HEK293 (cell line): ENCODE results near the gene TNS1.

ENCODE experiments used
- CTCF ChIA-PET: fragments of 350-600 bp; formaldehyde crosslinking; extraction: SDS; loops from one replicate; lab custom pipeline; 2021; ENCODE audit warnings: antibody characterized with exemption; lab: Yijun Ruan, JAX
- POLR2A ChIA-PET: fragments of 300-600 bp; formaldehyde crosslinking; extraction: SDS; loops from one replicate; lab custom pipeline; 2020; ENCODE audit warnings: antibody characterized with exemption, inconsistent platforms; lab: Yijun Ruan, JAX
- H3K27ac ChIP-seq: fragments of 200-500 bp; sonication (Bioruptor generic); 2 replicates; pipeline ENCODE4 v1.5.1; 2014; ENCODE audit warnings: low read depth, low read length, control low read depth, inconsistent platforms; ENCODE audit errors: extremely low read depth
- H3K36me3 ChIP-seq, 2 experiments: fragments of 200-500 bp in 1 of 2; sonication (Bioruptor generic) in 1 of 2; 1 replicate in 1 of 2; 2 replicates in 1 of 2; pipeline ENCODE4 v1.5.1; 2014 to 2017; ENCODE audit warnings: inconsistent platforms in 2 of 2, low read length in 2 of 2; ENCODE audit not compliant: control insufficient read depth in 2 of 2, insufficient read depth in 1 of 2
- H3K4me1 ChIP-seq: fragments of 200-500 bp; sonication (Bioruptor generic); 2 replicates; pipeline ENCODE4 v1.5.1; 2014; ENCODE audit warnings: mild to moderate bottlenecking, low read length, inconsistent platforms; ENCODE audit not compliant: control insufficient read depth, insufficient read depth
- H3K4me3 ChIP-seq: 2 replicates; pipeline ENCODE4 v1.5.1; 2011; ENCODE audit warnings: low read depth, mild to moderate bottlenecking, control low read depth, low read length, moderate library complexity
- H3K9me3 ChIP-seq: fragments of 200-500 bp; sonication (Bioruptor generic); 2 replicates; pipeline ENCODE4 v1.5.1; 2014; ENCODE audit warnings: low read depth, low read length, inconsistent platforms; ENCODE audit not compliant: control insufficient read depth, insufficient read depth
- SP2 ChIP-seq: fragments of 450-650 bp; formaldehyde crosslinking; IDR thresholded peaks from 2 replicates; pipeline ENCODE4 v1.5.1; 2016; ENCODE audit warnings: missing biosample characterization, missing genetic modification characterization
- TRIM28 ChIP-seq: IDR thresholded peaks from 2 replicates; pipeline ENCODE4 v1.6.1; 2011; ENCODE audit warnings: low read length, control low read depth, borderline replicate concordance
- ZBTB48 ChIP-seq: fragments of 450-650 bp; formaldehyde crosslinking; IDR thresholded peaks from 2 replicates; pipeline ENCODE4 v1.5.1; 2016; ENCODE audit warnings: missing biosample characterization, missing genetic modification characterization
- ZBTB8A ChIP-seq: fragments of 450-650 bp; formaldehyde crosslinking; IDR thresholded peaks from 2 replicates; pipeline ENCODE4 v1.5.1; 2016; ENCODE audit warnings: missing biosample characterization, missing genetic modification characterization
- ZFP41 ChIP-seq: fragments of 450-650 bp; formaldehyde crosslinking; IDR thresholded peaks from 2 replicates; pipeline ENCODE4 v1.5.1; 2016; ENCODE audit warnings: missing biosample characterization, missing genetic modification characterization, borderline replicate concordance
- ZNF138 ChIP-seq: fragments of 450-650 bp; formaldehyde crosslinking; IDR thresholded peaks from 2 replicates; pipeline ENCODE4 v1.5.1; 2016; ENCODE audit warnings: missing biosample characterization, missing genetic modification characterization, borderline replicate concordance
- ZNF140 ChIP-seq: fragments of 450-650 bp; formaldehyde crosslinking; IDR thresholded peaks from 2 replicates; pipeline ENCODE4 v1.5.1; 2016; ENCODE audit warnings: missing biosample characterization, missing genetic modification characterization
- ZNF169 ChIP-seq: fragments of 450-650 bp; formaldehyde crosslinking; IDR thresholded peaks from 2 replicates; pipeline ENCODE4 v1.5.1; 2016; ENCODE audit warnings: missing biosample characterization, missing genetic modification characterization
- ZNF19 ChIP-seq: fragments of 450-650 bp; formaldehyde crosslinking; IDR thresholded peaks from 2 replicates; pipeline ENCODE4; 2016; ENCODE audit warnings: missing biosample characterization, missing genetic modification characterization, low read depth
- ZNF302 ChIP-seq: fragments of 450-650 bp; formaldehyde crosslinking; IDR thresholded peaks from 2 replicates; pipeline ENCODE4 v1.5.1; 2016; ENCODE audit warnings: missing biosample characterization, missing genetic modification characterization, low read depth
- ZNF335 ChIP-seq: fragments of 450-650 bp; formaldehyde crosslinking; conservative IDR thresholded peaks from 2 replicates; pipeline ENCODE4 v1.5.1; 2016; ENCODE audit warnings: missing biosample characterization, missing genetic modification characterization
- ZNF404 ChIP-seq: fragments of 450-650 bp; formaldehyde crosslinking; IDR thresholded peaks from 2 replicates; pipeline ENCODE4 v1.5.1; 2017; ENCODE audit warnings: missing biosample characterization, missing genetic modification characterization
- ZNF426 ChIP-seq: fragments of 450-650 bp; formaldehyde crosslinking; IDR thresholded peaks from 2 replicates; pipeline ENCODE4 v1.5.1; 2017; ENCODE audit warnings: missing biosample characterization, missing genetic modification characterization, mild to moderate bottlenecking, inconsistent platforms, moderate library complexity
- ZNF48 ChIP-seq: fragments of 450-650 bp; formaldehyde crosslinking; IDR thresholded peaks from 2 replicates; pipeline ENCODE4 v1.5.1; 2016; ENCODE audit warnings: missing biosample characterization, missing genetic modification characterization
- ZNF549 ChIP-seq: fragments of 450-650 bp; IDR thresholded peaks from 2 replicates; pipeline ENCODE4 v1.5.1; 2018; ENCODE audit warnings: missing biosample characterization, missing genetic modification characterization, mild to moderate bottlenecking, inconsistent platforms, moderate library complexity
- ZNF561 ChIP-seq: fragments of 450-650 bp; IDR thresholded peaks from 2 replicates; pipeline ENCODE4 v1.5.1; 2018; ENCODE audit warnings: missing biosample characterization, missing genetic modification characterization, borderline replicate concordance
- ZNF571 ChIP-seq: fragments of 450-650 bp; formaldehyde crosslinking; IDR thresholded peaks from 2 replicates; pipeline ENCODE4 v1.5.0; 2017; ENCODE audit warnings: missing biosample characterization, missing genetic modification characterization
- ZNF596 ChIP-seq: fragments of 450-650 bp; IDR thresholded peaks from 2 replicates; pipeline ENCODE4 v1.5.0; 2018; ENCODE audit warnings: missing biosample characterization, mild to moderate bottlenecking, missing genetic modification characterization, moderate library complexity
- ZNF664 ChIP-seq: fragments of 450-650 bp; formaldehyde crosslinking; IDR thresholded peaks from 2 replicates; pipeline ENCODE4 v1.5.1; 2016; ENCODE audit warnings: missing biosample characterization, missing genetic modification characterization
- ZNF76 ChIP-seq: fragments of 450-650 bp; formaldehyde crosslinking; IDR thresholded peaks from 2 replicates; pipeline ENCODE4; 2016; ENCODE audit warnings: low read depth, missing biosample characterization, missing genetic modification characterization, borderline replicate concordance
- TF ChIP-seq, protein P1 (sequence below): fragments of 450-650 bp; formaldehyde crosslinking; IDR thresholded peaks from 2 replicates; pipeline ENCODE4 v1.5.1; 2017; ENCODE audit warnings: missing biosample characterization, mild to moderate bottlenecking, missing genetic modification characterization, moderate library complexity
- TF ChIP-seq, protein P2 (sequence below): fragments of 450-650 bp; formaldehyde crosslinking; IDR thresholded peaks from 2 replicates; pipeline ENCODE4 v1.5.1; 2016; ENCODE audit warnings: missing biosample characterization, missing genetic modification characterization
- TF ChIP-seq, protein P3 (sequence below): fragments of 450-650 bp; formaldehyde crosslinking; IDR thresholded peaks from 2 replicates; pipeline ENCODE4 v1.5.1; 2016; ENCODE audit warnings: missing biosample characterization, missing genetic modification characterization

The TNS1 gene

DNA sequence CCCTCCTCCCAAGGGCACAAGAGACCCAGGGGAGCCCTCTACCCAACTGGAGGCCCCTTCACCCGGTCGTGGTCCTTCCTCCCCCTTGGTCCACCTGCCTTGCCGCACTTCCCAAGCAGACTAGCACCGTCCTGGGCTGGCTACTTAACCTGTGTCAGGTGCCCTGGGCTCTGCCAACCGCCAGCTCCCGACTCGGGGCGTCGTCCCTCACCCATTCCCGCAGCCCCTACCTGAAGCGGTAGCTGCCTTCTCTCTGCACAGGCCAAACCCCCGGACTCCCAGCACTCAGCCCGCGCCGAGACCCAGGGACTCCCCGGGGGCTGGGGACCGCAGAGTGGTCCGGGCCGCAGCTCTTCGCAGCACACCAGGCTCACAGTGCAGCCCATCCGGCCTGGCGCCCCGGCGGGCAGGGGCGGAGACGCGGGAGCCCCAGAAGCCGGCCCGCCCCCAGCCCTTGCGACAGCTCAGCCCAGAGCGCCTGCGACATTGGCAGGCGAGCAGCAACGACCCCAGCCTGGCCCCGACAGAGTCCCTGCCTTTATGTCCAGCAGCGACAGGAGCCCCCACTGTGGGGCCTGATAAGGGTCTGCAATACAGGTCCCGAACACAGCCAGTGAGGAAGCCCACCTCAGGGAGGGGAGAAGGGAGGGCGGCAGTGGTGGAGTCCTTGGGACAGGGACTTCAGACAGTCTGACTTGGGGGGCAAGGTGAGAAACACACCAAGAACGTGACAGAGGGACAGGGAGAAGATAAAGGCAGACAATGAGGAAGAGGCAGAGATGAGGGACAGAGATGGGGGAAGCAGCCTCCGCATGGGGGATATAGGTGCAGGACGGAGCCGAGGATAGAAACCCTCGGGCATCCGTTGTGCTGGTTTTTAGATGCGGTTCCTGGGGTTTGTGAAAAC, 31.0 kb upstream of the TNS1 start:
- CTCF ChIA-PET, result interaction anchor here (0.7 to 2.9 kb wide), 20 partner anchors 9 to 248 kb away, joined by 3 to 25 read pairs (median 4); no protein-coding TSS in a partner anchor
- H3K4me3 ChIP-seq, result no peak overlapping the region

DNA sequence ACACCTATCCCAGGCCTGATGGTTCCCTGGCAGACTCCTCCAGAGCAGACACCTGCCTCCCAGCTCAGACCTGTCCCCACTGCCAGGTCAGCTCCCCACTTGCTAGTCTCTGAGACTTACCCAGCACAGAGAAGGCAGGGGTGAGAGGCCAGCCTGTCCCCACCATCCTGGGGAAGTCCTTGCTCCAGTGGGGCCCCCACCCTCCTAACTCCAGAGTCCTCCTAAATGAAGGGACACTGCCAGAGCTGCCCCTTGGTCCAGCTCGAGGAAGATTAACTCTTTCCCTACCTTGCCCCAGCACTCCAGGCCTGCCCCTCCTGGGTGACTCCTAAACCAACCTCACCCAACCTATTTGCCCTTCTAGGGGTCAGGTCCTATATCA, 30.4 kb upstream of the TNS1 start:
- Histone ChIP-seq H3K27ac (no peak overlapping the region), H3K36me3 (no peaks in the 10 kb centered on the region), H3K4me1 (no peaks in the 10 kb centered on the region), H3K4me3 (no peak overlapping the region), H3K9me3 (no peaks in the 10 kb centered on the region)
- TF ChIP-seq ZNF48 (tag by site-specific recombination), result no peak
- TF ChIP-seq, protein P1, sequence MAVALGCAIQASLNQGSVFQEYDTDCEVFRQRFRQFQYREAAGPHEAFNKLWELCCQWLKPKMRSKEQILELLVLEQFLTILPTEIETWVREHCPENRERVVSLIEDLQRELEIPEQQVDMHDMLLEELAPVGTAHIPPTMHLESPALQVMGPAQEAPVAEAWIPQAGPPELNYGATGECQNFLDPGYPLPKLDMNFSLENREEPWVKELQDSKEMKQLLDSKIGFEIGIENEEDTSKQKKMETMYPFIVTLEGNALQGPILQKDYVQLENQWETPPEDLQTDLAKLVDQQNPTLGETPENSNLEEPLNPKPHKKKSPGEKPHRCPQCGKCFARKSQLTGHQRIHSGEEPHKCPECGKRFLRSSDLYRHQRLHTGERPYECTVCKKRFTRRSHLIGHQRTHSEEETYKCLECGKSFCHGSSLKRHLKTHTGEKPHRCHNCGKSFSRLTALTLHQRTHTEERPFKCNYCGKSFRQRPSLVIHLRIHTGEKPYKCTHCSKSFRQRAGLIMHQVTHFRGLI, result no peak
- TF ChIP-seq ZNF138 (tag by site-specific recombination), result no peak
- no peak for TF ChIP-seq ZNF19 (tag by site-specific recombination)
- no peak for TF ChIP-seq ZNF76 (tag by site-specific recombination)
- no peak for TF ChIP-seq TRIM28
- CTCF ChIA-PET, result interaction anchor here (0.7 to 2.8 kb wide), 11 partner anchors 26 to 1466 kb away, joined by 3 to 16 read pairs (median 4); no protein-coding TSS in a partner anchor
- POLR2A ChIA-PET, result no interaction called here

More for the DNA sequence above, 31.0 kb upstream of the TNS1 start:
- Histone ChIP-seq H3K9me3 (no peaks in the 10 kb centered on the region), H3K27ac (no peak overlapping the region), H3K36me3 (no peaks in the 10 kb centered on the region), H3K4me1 (no peaks in the 10 kb centered on the region)
- TF ChIP-seq ZNF426 (no peak), ZNF302 (tag by site-specific recombination) (no peak), ZBTB8A (tag by site-specific recombination) (no peak), ZNF549 (tag by site-specific recombination) (no peak), ZFP41 (tag by site-specific recombination) (no peak), ZNF335 (no peak), ZNF664 (tag by site-specific recombination) (no peak), SP2 (tag by site-specific recombination) (no peak), ZNF169 (tag by site-specific recombination) (no peak), ZNF48 (tag by site-specific recombination) (no peak), ZBTB48 (no peak), ZNF140 (tag by site-specific recombination) (no peak), ZNF571 (tag by site-specific recombination) (no peak), ZNF561 (tag by site-specific recombination) (no peak), ZNF596 (tag by site-specific recombination) (no peak), ZNF404 (tag by site-specific recombination) (no peak)
- TF ChIP-seq, protein P2, sequence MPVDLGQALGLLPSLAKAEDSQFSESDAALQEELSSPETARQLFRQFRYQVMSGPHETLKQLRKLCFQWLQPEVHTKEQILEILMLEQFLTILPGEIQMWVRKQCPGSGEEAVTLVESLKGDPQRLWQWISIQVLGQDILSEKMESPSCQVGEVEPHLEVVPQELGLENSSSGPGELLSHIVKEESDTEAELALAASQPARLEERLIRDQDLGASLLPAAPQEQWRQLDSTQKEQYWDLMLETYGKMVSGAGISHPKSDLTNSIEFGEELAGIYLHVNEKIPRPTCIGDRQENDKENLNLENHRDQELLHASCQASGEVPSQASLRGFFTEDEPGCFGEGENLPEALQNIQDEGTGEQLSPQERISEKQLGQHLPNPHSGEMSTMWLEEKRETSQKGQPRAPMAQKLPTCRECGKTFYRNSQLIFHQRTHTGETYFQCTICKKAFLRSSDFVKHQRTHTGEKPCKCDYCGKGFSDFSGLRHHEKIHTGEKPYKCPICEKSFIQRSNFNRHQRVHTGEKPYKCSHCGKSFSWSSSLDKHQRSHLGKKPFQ (tag by site-specific recombination), result no peak
- TF ChIP-seq, protein P3, sequence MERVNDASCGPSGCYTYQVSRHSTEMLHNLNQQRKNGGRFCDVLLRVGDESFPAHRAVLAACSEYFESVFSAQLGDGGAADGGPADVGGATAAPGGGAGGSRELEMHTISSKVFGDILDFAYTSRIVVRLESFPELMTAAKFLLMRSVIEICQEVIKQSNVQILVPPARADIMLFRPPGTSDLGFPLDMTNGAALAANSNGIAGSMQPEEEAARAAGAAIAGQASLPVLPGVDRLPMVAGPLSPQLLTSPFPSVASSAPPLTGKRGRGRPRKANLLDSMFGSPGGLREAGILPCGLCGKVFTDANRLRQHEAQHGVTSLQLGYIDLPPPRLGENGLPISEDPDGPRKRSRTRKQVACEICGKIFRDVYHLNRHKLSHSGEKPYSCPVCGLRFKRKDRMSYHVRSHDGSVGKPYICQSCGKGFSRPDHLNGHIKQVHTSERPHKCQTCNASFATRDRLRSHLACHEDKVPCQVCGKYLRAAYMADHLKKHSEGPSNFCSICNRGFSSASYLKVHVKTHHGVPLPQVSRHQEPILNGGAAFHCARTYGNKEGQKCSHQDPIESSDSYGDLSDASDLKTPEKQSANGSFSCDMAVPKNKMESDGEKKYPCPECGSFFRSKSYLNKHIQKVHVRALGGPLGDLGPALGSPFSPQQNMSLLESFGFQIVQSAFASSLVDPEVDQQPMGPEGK, result no peak
- POLR2A ChIA-PET, result no interaction called here
